ENCODE results near the gene CD300A.

Gene CD300A

GRCh38 chr17:74523308-74523707, 56.9 kb downstream of the CD300A start:
- no peak for DNase-seq

GRCh38 chr17:74524653-74525464, 58.4 kb downstream of the CD300A start:
- DNase-seq = no peak

DNA sequence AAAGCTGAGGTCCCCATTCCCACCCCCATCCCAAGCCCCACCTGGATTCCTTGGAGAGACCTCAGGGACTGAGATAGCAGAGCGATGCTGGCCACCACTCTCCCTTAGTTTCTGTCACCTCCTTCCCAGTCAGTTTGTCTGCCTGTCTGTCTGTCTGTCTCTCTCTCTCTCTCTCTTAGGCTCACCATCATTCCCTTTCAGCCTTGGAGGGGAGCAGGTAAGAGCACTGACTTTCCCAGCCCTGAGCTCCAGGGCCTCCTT, 59.0 kb downstream of the CD300A start:
- no peak for DNase-seq

DNA sequence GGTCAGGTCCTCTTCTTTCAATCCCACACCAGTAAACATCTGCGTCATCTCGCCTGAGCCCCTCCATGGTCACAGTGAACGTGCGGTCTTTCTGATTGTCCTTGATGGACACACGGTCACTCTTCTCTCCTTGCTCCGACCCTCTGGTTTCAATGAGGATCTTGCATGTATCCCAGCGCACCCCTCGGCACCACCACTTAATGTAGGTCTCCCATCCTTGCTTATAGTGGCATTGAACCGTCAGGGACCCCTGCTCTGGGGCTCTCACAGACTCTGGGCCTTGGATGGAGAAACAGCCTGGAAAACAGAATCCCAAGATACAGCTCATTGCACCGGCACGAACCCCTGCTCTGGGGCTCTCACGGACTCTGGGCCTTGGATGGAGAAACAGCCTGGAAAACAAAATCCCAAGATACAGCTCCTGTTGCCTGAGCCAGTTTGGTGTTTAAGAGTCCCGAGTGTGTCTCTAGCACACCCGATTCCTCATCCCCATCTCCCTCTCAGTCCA, 59.4 kb downstream of the CD300A start:
- DNase-seq = no peak

DNA sequence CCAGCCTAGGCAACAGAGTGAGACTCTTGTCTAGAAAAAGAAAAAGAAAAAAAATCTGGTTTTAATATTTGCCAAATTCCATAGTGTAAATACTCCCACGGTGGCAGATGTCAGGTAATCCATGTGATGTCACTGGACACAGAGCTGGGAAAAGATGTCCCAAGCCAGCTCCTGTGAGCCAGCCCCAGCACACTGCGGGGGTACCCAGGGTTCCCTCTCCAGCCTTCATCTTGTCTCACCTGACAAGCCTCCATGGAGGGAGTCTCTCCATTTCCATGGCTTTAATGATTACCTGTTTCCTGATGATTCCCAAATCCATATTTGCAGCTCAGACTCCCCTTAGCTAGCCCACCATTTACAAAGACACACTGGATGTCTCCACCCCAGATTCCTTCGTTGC, 60.2 kb downstream of the CD300A start:
- DNase-seq = no peak

GRCh38 chr17:74527081-74527480, 60.6 kb downstream of the CD300A start:
- DNase-seq = no peak

- DNase-seq = no peak
Observed at GRCh38 chr17:74527756-74528155, 61.3 kb downstream of the CD300A start.

DNA sequence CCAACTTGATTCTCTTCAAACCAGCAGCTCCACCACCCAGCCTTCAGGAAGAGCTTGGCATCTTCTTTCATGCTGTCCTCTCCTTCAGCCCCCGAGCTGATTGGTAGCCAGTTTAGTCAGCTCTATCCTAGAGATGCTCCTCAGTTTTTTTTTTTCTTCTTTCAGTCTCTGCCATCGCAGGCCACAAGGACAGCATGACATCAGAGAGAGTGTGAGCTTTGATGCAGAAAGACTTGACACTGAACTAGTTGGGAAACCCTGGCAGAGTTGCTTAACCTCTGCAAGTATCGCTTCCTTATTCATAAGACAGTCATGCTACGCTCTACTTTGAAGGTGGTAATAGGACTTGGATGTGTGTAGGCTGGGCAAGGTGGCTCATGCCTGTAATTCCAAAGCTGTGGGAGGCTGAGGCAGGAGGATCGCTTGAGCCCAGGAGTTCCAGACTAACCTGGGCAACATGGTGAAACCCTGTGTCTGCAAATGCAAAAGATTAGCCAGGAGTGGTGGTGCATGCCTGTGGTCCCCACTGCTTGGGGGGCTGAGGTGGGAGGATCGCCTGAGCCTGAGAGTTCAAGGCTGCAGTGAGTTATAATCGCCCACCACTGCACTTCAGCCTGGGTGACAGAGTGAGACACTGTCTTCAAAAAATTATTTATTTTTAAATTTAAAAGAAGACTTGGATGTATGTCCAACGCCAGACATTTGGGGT, 62.2 kb downstream of the CD300A start:
- DNase-seq = peak; percentile 14

DNA sequence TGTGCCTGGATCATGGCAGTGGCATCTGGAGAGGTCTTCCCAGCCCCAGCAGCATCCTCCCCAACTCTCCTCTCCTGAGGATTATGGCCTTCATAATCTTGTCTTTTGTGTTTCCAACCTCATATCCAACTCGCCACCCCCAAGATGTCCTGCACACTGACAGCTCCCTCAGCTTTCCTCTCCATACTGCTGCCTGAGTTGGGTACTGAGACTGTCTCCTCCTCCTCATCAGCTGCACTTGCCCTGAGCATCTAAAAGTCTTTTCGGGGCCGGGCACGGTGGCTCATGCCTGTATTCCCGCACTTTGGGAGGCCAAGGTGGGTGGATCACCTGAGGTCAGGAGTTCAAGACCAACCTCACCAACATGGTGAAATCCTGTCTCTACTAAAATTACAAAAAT, 62.8 kb downstream of the CD300A start:
- DNase-seq = no peak

DNA sequence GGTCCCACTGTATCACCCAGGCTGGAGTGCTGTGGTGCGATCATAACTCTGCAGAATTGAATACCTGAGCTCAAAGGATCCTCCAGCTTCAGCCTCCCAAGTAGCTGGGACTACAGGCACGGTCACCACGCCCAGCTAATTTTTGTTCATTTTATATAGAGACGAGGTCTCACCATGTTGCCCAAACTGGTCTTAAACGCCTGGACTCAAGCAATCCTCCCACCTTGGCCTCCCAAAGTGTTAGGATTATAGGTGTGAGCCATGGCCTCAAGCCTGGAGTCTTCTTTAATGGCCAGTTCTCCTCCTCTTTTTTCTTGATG, 64.4 kb downstream of the CD300A start:
- DNase-seq = no peak

GRCh38 chr17:74531231-74531761, 64.9 kb downstream of the CD300A start, which contains the start of gene CD300LB:
TSS of gene CD300LB (minus strand) at chr17:74531475. CDS start at chr17:74531350, 125 bp downstream.
- DNase-seq = no peak

- peak; percentile 40 for DNase-seq
Observed at GRCh38 chr17:74532115-74532514, 65.7 kb downstream of the CD300A start.

Measured in CD4-positive, alpha-beta T cell treated with Interleukin-12 subunit alpha and Interleukin-12 subunit beta, for 1 hour (primary cell).